HPDE6-E6E7 (cell line): ENCODE measurements around the gene RASL11A.
"Not testable (repeated sequence)": the region's sequence is repeated elsewhere in the genome, so short reads cannot be mapped to it uniquely, and the experiment has no call there.

Experiments used
- DNase-seq: peaks from one replicate; pipeline ENCODE4 v3.0.0; 2011; ENCODE audit warnings: missing footprints; ENCODE audit errors: extremely low spot score

Gene RASL11A, protein sequence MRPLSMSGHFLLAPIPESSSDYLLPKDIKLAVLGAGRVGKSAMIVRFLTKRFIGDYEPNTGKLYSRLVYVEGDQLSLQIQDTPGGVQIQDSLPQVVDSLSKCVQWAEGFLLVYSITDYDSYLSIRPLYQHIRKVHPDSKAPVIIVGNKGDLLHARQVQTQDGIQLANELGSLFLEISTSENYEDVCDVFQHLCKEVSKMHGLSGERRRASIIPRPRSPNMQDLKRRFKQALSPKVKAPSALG

DNA sequence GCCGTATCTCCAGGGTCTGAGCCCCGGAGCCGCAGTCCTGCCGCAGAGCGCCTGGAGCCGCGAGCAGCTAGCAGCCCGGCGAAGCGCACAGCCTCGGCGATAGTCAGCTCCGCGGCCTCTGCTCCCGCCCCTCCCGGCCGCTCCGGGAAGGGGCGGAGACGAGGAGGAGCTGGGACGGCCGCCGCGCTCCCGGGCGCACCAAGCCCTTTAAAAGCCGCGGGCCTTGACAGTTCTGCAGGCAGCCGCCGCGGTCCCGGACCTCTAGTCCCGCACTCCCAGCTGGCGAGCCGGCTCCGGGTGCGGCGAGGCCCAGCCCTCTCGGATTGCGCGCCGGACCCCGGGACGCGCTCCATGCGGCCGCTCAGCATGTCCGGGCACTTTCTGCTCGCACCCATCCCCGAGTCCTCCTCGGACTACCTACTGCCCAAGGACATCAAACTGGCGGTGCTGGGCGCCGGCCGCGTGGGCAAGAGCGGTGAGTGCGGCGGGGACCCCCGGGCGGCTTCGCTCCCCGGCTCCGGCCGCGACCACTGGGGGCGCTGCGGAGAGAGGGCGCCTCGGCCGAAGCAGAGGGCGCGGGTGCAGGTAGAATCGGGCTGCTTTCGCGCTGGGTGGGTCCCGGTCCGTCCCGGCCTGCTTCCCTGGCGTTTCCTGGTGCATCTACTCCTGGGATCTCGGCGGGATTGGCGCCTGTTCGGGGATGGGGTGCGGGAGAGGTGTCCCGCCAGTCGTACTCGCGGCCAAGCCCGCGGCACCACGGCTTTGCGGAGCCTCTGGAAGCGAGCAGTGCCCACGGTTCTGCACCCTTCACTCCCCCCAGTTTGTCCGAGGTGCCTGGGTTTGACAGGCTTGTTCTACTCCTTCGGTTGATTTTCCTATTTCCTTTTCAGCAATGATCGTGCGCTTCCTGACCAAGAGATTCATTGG lies at the start of gene RASL11A:
Gene RASL11A, plus strand, starts transcription at position 237 of the 927 bp plus-strand sequence. Its CDS starts 115 bp downstream, at position 352.
- DNase-seq: peak; percentile 39

DNA sequence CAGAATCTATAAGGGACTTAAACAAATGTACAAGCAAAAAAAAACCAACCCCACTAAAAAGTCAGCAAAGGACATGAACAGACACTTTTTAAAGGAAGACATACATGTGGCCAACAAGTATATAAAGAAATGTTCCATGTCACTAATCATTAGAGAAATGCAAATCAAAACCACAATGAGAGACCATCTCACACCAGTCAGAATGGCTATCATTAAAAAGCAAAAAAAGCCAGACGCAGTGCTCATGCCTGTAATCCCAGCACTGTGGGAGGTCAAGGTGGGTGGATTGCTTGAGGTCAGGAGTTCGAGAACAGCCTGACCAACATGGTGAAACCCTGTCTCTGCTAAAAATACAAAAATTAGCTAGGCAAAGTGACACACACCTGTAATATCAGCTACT lies 48.5 kb upstream of the RASL11A start:
- DNase-seq: not testable (repeated sequence)

DNA sequence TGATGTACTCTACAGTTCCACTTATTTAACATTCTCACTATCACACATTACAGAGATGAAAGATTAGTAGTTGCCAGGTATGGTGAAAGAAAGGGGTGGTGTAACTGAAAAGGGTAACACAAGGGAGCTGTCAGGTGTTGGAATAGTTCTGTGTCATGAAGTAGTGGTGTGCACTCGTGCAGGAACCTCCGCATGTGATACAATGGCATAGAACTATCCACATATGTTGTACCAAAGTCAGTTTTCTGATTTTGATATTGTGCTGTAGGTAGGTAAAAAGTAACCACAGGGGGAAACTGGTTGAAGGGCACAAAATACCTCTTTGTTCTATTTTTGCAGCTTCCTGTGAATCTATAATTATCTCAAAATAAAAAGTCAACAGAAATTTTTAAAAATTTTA lies 43.6 kb upstream of the RASL11A start:
- no peak for DNase-seq

GRCh38 chr13:27228131-27228530 lies 42.5 kb upstream of the RASL11A start:
- DNase-seq: no peak

DNA sequence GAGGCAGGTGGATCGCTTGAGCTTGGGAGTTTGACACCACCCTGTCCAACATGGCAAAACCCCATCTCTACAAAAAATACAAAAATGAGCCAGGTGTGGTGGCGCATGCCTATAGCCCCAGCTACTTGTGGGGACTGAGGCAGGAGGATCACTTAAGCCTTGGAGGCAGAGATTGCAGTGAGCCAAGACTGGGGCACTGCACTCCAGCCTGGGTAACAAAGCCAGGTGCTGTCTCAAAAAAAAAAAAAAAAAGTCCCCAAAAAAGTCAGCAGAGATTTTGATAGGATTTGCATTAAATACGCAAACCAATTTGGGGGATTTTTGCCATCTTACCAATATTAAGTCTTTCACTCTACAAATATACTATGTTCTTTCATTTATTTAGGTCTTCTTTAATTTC lies 41.0 kb upstream of the RASL11A start:
- DNase-seq: no peak

DNA sequence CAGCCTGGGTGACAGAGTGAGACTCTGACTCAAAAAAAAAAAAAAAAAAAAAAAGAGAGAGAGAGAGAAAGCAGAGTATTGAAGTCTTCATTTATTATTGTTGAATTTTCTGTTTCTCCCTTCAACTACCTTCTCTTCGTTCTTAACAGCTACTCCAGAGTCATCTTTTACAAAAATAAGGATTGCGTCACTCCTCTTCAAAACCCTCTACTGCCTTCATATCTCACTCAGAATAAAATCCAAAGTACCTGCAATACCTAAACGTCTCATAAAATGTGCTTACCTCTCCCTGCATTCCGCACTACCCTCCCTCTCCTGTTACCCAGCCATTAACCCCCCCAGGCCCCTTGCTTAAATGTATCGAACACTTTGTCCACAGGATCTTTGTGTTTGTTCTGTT lies 36.7 kb upstream of the RASL11A start:
- no peak for DNase-seq

GRCh38 chr13:27236478-27236877 lies 34.2 kb upstream of the RASL11A start:
- no peak for DNase-seq

DNA sequence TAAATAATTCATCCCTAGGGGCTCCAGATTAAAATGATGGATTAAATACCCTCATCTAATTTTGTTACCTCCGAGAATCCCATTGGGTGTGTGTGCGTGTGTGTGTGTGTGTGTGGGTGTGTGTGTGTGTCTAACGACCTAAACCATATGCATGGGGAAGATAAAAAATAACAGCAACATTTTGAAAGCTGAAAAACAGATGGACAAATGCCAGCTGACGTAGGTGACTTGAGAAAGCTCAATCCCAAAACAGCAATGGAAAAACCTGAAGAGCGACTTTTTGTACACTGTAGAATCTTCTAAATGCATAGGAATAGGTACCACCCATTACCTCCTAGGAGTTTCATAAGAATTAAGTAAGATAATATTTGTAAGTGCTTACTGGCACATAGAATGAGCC lies 27.9 kb upstream of the RASL11A start:
- DNase-seq: no peak

DNA sequence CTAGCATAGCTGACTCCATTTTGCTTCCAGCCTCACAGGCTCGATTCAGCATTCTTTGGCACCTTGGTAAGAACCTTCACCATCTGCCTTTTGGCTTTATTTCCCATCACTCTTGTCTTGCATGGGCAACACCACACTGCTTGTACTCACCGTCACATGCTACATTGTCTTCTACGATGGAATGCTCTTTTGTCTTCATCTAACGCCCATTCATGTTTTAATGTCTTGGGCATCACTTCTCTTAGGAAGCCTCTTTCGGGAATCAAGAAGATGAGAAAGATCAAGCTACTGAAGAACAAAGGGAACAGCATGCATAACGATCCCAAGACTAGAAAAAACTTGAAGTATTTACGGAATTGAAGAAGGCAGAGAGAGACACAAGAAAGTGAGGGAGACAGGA lies 25.0 kb upstream of the RASL11A start:
- no peak for DNase-seq

DNA sequence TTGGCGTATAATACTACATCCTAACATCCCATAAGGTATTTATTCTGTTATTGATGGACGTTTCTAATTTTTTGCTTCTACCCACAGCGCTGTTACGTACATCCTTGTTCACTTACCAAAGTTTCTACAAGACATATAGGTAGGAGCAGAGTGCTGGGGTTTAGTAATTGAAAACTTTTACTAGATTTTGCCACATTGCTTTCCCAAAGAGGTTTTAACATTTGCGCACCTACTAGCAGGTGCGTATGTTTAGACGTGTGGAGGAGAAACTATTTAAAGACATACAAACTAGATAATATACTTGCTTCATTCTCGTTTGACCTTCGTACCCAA lies 19.8 kb upstream of the RASL11A start:
- DNase-seq: no peak

GRCh38 chr13:27251166-27252091 lies 19.2 kb upstream of the RASL11A start, which contains the start of gene RPL21:
TSS of gene RPL21 (plus strand) at chr13:27251558. CDS start at chr13:27253777, 2,219 bp downstream.
- peak; percentile 47 for DNase-seq

DNA sequence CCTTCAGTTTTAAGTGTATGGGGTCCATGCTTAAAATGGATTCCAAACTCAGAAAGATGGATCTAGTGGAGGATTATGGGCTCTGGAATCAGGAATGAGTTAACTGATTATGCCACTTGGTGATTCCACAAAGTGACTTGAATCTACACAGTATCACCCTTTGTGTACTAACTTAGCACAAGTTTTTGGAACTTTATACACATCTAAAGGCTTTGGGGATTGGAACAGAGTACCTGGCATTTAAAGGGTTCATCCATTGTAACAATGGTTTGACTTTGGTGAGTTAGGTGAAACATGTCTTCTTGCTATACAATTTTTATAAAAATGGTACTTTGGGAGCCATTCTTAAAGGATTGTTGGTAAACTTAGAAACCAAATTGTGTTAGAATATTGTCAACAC lies 18.2 kb upstream of the RASL11A start:
- DNase-seq: no peak

DNA sequence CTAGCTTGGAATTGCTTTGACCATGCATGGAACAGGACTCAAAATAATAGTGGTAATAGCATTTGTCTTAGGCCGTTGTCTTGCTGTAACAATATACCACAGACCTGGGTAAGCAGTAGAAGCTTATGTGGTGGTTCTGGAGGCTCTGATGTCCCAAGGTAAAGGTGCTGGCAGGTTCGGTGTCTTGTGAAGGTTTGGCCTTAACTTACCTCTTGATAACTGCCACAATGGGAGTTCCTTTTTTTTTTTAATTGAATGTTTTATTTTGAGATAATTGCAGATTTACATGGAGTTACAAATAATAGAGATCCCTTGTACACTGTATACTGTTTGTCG lies 13.4 kb upstream of the RASL11A start:
- DNase-seq: no peak

DNA sequence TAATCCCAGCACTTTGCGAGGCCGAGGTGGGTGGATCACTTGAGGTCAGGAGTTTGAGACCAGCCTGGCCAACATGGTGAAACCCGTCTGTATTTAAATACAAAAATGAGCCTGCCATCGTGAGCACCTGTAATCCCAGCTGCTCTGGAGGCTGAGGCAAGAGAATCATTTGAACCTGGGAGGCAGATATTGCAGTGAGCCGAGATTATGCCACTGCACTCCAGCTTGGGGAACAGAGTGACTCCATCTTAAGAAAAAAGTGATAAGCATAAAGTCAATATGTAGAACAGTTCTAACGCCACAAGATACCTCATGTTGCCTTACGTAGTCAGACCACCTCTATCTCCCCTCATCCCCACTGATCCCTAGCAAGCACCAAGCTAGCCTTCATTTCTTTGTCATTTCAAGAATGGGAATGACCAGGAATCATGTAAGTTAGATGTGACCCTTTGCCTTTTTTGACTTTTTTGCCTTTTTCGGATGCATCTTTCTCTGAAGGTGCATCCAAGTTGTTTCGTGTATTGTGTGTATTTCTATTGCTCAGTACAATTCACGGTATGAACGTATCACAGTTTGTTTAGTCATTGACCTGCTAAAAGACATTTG lies 12.9 kb upstream of the RASL11A start:
- no peak for DNase-seq

DNA sequence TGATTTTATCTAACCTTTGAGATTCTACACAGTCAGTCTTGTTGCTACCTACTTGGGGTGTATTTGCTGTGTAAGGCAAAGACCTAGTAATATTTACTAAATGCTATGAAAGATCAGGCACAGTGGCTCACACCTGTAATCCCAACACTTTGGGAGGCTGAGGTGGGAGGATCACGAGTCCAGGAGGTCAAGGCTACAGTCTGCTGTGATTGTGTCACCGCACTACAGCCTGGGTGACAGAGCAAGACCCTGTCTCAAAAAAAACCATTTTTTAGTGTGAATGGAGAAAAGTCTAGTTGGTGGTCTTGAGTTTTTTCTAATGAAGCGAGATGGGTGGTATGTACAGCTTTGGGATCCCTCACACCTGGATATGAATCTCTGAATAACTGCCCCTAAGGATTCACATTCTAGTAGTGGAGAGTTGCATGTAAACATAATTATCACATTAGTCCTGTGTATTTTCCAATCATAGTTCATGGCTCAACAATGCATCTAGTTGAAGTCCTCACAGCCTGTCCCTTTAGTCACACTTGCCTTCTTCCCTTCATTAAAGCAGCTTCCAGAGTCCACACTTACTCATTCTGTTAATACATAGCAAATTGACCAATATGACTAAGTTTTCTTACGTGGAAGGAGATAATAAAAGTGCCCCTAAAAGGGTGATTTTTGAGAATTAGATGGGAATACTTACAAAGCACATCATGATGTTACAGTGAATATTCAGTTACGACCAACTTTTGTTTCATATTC lies 11.8 kb upstream of the RASL11A start:
- no peak for DNase-seq

- DNase-seq: no peak
These were observed 10.8 kb upstream of the RASL11A start for GRCh38 chr13:27259831-27260230.

DNA sequence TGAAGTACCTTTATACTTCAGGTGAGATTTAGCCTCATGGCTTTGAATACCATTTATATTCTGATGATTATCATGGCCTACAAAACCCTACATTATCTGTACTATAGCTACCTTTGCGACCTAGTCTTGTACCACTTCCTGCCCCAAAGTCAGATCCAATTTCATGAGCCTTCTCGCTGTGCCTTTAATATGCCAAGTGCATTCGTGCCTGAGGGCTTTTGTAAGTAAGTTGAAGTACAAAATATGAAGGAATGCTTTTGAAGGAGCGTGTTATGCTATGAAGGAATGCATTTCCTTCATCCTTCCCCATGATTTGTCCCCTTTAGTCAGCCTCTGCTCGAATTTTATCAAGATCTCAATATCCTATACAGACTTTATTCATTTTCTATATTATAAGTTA lies 9.2 kb upstream of the RASL11A start:
- DNase-seq: no peak

GRCh38 chr13:27263438-27263837 lies 7.2 kb upstream of the RASL11A start:
- no peak for DNase-seq

DNA sequence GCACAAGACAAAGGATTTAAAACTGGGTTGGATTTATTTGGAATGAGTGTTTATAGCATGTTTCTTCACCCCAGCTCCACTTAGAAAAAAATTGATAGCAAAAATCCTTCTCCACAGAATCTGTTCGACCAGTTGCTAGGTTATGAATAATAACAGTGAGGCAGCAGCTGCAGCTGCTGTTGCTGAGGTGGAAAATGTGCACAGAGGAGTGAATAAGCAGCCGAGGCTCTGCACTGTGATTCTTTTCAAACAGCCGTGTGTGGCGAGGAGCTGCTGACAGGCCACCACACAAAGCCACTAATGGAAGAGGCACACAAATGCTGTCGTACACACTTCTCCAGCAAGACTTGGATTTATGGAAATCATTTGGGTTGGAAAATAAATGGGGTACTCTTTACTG lies 6.4 kb upstream of the RASL11A start:
- no peak for DNase-seq

- no peak for DNase-seq
These were observed 6.0 kb upstream of the RASL11A start for GRCh38 chr13:27264648-27265047.

- no peak for DNase-seq
These were observed 3.7 kb upstream of the RASL11A start for GRCh38 chr13:27266917-27267316.
